Right renal cortex interstitium (tissue), 3 donors: ENCODE measurements around the gene ERC1. TPM values are rescaled to one million over a fixed set of nuclear protein-coding genes. Genes with fewer than 3 reads are reported as not detected.
"Not testable (repeated sequence)": the region's sequence is repeated elsewhere in the genome, so short reads cannot be mapped to it uniquely, and the experiment has no call there.

Experiments
- DNase-seq, 3 donors: peaks; one replicate each; pipeline ENCODE4 v3.0.0-alpha.2; 2013; ENCODE audit warnings: low read depth in 3 of 3, low spot score in 2 of 3
- polyA plus RNA-seq, 3 donors: library from polyadenylated mRNA; unstranded; fragments of 120-200 nt; gene quantifications; one replicate each; pipeline ENCODE4 v1.2.1, GENCODE V29; 2013; ENCODE audit not compliant: insufficient read length in 3 of 3

The ERC1 gene
- polyA plus RNA-seq, 3 donors, result 39.5 to 44.9 (median 40.3) TPM

- no peak for DNase-seq
Measured at GRCh38 chr12:1069846-1070245, 78.8 kb downstream of the ERC1 start.

DNA sequence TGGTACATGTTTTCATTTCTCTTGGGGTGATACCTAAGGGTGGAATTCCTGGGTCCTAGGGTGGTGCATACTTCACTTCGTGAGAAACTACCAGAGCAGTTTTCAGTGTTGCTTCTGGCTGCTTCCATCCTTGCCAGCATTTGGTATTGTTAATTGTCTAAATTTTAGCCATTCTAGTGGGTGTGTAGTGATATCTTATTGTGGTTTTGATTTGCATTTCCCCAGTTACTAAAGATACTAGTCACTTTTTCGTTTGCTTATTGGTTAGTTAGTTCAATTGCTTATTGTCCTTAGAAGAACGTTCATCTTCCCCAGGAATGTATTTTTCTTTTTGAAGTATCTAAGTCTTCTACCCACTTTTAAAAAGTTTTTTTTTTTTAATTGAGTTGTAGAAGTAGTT, 80.2 kb downstream of the ERC1 start:
- no peak for DNase-seq

DNA sequence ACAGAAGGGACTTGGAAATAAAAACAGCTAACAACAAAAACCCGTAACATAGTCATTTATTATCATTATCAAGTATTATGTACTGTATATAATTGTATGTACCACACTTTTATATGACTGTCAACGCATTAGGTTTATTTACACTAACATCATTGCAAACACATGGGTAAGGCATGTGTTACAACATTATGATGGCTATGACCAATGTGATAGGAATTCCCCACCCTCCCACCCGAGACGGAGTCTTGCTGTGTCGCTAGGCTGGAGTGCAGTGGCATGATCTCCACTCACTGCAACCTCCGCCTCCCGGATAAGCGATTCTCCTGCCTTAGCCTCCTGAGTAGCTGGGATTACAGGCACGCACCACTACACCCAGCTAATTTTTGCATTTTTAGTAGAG, 82.6 kb downstream of the ERC1 start:
- no peak for DNase-seq

DNA sequence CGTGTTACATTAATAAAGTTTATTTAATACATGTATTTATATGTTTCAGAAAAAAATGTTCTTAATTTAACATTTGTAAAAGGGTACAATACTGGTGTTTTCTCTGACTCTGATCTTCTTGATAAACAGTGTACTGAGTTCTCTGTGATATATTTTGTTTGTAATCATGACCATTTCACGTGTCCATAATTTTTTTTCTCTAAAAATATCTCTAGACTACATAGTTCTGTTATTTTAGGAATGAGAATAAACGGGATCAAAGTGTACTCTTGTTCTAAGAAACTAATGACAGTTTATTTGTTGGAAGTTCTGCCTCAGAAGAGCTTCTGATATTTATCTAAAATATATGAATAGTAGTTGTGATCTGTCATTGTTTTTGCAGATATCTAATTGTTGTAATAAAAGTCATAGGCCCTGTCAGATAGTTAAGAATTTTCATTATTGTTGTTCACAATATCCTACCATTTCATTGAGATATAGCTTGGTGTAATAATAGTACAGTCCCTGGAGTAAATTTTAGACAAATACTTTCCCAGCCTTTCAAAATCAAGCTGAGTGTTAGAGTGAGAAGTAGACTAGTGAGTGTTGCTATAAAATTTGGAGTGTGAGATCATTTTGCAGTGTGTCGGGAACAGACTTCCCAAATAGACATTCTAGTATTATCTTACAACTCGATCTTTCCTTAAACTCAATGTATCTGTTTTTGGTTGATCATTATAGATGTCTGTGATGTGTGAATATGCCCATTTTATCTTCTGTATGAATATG, 86.2 kb downstream of the ERC1 start:
- no peak for DNase-seq

DNA sequence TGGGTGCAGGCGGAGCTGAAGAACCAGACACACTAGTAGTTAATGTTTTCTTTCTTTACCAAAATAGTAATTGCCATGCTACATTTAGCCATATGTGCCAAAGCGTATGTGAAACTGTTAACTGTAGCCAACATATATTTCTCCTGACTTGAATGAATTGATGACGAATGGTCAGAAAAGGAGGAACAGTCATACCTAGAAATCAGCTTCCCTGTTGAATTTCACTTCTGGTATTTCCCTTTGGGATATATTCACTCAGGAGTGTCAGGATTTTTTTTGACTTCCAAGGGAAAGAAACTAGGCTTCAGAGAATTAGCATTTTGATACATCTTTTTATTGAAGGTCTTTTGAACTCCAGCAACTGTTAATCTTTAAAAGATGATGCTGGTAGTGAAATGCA, 87.0 kb downstream of the ERC1 start:
- no peak for DNase-seq

GRCh38 chr12:1080520-1081223, 89.6 kb downstream of the ERC1 start:
- DNase-seq, result no peak

- no peak for DNase-seq
Measured at GRCh38 chr12:1083151-1083888, 92.3 kb downstream of the ERC1 start.

DNA sequence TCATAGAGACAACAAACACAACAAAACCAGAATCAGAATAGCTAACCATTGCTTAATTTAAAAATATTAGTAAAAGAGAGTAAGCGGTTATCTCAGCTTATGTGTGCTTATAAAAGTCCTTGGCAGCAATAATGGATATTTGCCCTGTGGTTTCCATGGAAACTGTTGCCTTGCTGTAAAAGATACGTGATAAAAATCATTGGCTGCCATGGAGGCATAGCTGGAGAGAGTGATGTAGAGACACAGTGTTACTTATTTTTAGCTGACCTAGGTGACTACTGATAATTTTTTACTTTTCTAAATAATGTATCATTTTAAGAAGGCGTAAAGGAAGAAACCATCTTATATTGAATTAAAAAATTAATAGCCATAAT, 92.9 kb downstream of the ERC1 start:
- peak in 2 of 3 donors; percentile 7 to 19 for DNase-seq

- no peak for DNase-seq
Measured at GRCh38 chr12:1091350-1091749, 100.3 kb downstream of the ERC1 start.

DNA sequence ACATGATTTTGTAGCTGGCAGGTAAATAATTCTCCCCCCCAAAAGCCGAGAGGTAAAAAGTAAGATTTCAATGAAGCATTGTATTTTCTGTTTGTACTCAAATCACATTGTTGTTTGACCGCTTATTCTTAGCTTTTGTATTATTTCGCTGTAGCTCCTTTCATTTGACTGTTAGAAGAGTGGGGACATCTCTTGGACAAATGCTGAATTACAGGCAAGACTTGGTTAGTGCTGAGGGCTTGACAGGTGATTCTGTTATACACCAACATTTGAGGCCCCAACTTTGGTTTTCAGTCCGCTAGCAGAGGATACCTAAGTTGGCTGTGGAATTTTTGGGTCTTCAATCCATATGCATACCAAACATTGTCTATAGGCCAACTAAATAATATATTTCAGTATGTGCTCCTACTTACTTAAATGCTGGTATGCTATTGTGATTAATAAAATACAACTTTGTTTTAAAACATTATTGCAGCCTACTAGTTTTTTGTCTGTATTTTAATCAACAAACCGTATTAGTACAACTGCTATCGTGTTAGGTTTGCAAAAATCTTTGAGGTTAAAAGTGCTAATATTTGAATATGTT, 102.2 kb downstream of the ERC1 start:
- DNase-seq, result peak in 2 of 3 donors; percentile 34 to 41

- DNase-seq, result no peak
Measured at GRCh38 chr12:1094714-1095113, 103.7 kb downstream of the ERC1 start.

- no peak for DNase-seq
Measured at GRCh38 chr12:1099158-1099557, 108.1 kb downstream of the ERC1 start.

DNA sequence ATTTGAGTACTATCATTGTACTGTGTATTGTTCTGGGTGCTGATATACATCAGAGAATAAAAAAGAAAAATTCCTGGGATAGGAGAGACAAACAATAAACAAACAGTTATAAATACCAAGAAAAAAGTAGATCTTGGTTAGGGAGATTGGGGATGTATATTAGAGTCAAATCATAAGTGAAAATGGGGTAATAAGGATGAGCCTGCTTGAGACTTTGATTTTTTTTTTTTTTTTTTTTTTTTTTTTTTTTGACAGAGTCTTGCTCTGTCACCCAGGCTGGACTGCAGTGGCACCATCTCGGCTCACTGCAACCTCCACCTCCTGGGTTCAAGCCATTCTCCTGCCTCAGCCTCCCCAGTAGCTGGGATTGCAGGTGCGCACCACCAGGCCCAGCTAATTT, 108.6 kb downstream of the ERC1 start:
- DNase-seq, result not testable (repeated sequence)

DNA sequence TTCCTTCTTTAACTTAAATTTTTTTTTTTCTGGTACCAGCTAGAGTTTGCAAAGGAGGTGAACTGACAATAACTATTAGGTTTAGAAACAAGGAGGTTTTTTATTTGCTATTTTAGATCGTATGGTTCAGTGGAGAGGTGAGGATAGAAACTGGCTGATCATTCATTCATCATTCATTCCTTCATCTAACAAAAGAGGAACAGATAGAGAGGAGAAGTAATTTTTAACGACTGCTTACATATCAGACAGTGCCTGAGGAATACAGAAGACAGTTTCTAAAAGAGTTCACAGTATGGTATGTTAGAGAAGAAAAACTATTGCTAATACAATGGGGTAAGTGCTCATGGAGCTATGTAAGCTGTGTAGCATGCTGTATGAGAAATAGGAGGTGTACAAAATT, 111.1 kb downstream of the ERC1 start:
- DNase-seq, result no peak

GRCh38 chr12:1102791-1103450, 111.9 kb downstream of the ERC1 start:
- no peak for DNase-seq

GRCh38 chr12:1103632-1104031, 112.6 kb downstream of the ERC1 start:
- no peak for DNase-seq

DNA sequence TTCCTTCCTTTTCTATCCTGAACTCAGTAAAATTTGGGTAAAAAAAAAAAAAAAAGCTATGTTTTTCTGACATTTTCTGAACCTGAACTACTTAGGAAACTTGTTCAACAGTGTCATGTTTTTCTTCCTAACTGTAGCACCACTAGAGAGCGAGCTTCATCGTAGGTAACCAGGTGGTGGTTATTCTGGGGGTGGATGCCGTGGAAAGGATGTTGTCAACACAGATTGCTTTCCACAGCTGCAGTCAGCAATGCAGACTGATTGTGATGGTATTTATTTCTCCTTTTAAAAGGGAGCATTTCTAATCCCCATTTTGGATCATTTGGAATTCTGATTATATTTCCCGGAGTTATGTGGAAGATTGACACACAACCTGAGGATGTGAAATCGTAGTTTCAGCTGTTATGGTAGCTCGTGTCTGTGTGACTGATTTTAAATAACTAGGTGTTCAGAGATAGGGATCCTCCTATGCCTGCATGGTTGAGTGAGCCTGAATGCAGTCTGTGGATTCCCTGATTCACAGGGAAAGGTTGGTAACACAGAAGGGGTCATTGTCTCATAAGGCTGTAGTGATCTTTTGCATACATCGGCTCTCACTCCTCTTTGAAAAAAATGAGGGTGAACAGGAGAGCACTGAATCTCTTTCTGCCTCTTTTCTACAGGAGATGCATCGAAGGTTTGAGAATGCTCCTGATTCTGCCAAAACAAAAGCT, 113.2 kb downstream of the ERC1 start:
- no peak for DNase-seq

- DNase-seq, result no peak
Measured at GRCh38 chr12:1107669-1108068, 116.6 kb downstream of the ERC1 start.

DNA sequence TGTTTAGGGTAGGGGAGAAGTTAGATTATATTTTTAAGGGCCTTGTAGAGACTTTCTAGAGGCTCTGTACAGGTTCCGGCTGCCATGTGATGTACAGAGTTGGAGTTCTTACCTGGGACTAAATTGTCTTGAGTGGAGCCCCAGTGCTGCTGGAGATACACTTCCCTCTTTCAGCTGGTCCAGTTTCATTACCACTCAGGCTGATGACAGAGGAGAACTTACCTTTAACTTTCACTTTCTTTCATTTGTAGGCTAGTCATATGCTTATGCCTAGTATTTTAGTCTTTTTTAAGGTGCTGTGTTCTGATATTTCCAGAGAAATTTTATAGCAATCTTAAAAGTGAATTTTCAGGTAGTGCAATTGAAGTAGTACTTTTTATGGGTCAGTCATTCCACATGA, 117.3 kb downstream of the ERC1 start:
- DNase-seq, result no peak
